H1 (cell line): ENCODE data around the gene CRYBG1.

Experiments
- BACH1 ChIP-seq: IDR thresholded peaks from 2 replicates; pipeline ENCODE4 v1.6.1; 2012; ENCODE audit warnings: low read length, improper control_type of control experiment
- CBX5 ChIP-seq: fragments of 300-800, 300-1000 bp; sonication (generic); IDR thresholded peaks from 2 replicates; pipeline ENCODE4 v1.7.1; 2016; ENCODE audit warnings: antibody characterized with exemption, low read length, low read depth
- CHD2 ChIP-seq: IDR thresholded peaks from 2 replicates; pipeline ENCODE4 v1.6.1; 2012; ENCODE audit warnings: low read length, improper control_type of control experiment
- EGR1 ChIP-seq: IDR thresholded peaks from 2 replicates; pipeline ENCODE4 v1.6.1; 2011; ENCODE audit warnings: low read depth, low read length, borderline replicate concordance
- EZH2 ChIP-seq: fragments of 200-600 bp; sonication (generic); IDR thresholded peaks from 2 replicates; pipeline ENCODE4 v1.7.1; 2012; ENCODE audit warnings: low read depth, mild to moderate bottlenecking, moderate library complexity, low read length, inconsistent platforms; ENCODE audit not compliant: severe bottlenecking
- PHF8 ChIP-seq: fragments of 200-600 bp; sonication (generic); conservative IDR thresholded peaks from 2 replicates; pipeline ENCODE4 v1.7.1; 2012; ENCODE audit warnings: low read depth, mild to moderate bottlenecking, inconsistent platforms, low read length, moderate library complexity
- RAD21 ChIP-seq, 2 experiments: IDR thresholded peaks in 1 of 2; conservative IDR thresholded peaks in 1 of 2; 2 replicates each; pipeline ENCODE4 v1.6.1; 2011; ENCODE audit warnings: low read depth in 2 of 2, low read length in 2 of 2, improper control_type of control experiment in 1 of 2, inconsistent platforms in 1 of 2, mild to moderate bottlenecking in 1 of 2, moderate library complexity in 1 of 2
- SP1 ChIP-seq: IDR thresholded peaks from 2 replicates; pipeline ENCODE4 v1.6.1; 2011; ENCODE audit warnings: low read depth, low read length
- TAF1 ChIP-seq: IDR thresholded peaks from 2 replicates; pipeline ENCODE4 v1.6.1; 2011; ENCODE audit warnings: mild to moderate bottlenecking, low read depth, low read length
- TCF12 ChIP-seq: IDR thresholded peaks from 2 replicates; pipeline ENCODE4 v1.6.1; 2011; ENCODE audit warnings: low read depth, mild to moderate bottlenecking, low read length
- USF2 ChIP-seq: IDR thresholded peaks from 2 replicates; pipeline ENCODE4 v1.6.1; 2011; ENCODE audit warnings: low read length, improper control_type of control experiment
- TF ChIP-seq, protein P1 (sequence below), 3 experiments: IDR thresholded peaks; 1 replicate in 2 of 3; 2 replicates in 1 of 3; pipeline versions ENCODE4 v1.5.1 to v1.6.1; 2011; ENCODE audit warnings: low read length in 3 of 3, mild to moderate bottlenecking in 3 of 3, inconsistent platforms in 2 of 3, low read depth in 1 of 3, moderate library complexity in 1 of 3; ENCODE audit not compliant: insufficient read depth in 1 of 3; ENCODE audit errors: control extremely low read depth in 1 of 3

GRCh38 chr6:106574741-106575458 is 214.4 kb downstream of the CRYBG1 start:
- TF ChIP-seq CHD2 (no peak), BACH1 (no peak), CBX5 (no peak), USF2 (no peak), SP1 (no peak), TAF1 (no peak), PHF8 (no peak), EZH2 (no peak), TCF12 (no peak), EGR1 (no peak), RAD21 (IDR thresholded peaks at IDR 0.05 in 1 of 2, conservative IDR thresholded peaks at IDR 0.05 in 1 of 2; ENCODE audit: low read depth in 2 of 2, low read length in 2 of 2) (no peak)
- TF ChIP-seq, protein P1, sequence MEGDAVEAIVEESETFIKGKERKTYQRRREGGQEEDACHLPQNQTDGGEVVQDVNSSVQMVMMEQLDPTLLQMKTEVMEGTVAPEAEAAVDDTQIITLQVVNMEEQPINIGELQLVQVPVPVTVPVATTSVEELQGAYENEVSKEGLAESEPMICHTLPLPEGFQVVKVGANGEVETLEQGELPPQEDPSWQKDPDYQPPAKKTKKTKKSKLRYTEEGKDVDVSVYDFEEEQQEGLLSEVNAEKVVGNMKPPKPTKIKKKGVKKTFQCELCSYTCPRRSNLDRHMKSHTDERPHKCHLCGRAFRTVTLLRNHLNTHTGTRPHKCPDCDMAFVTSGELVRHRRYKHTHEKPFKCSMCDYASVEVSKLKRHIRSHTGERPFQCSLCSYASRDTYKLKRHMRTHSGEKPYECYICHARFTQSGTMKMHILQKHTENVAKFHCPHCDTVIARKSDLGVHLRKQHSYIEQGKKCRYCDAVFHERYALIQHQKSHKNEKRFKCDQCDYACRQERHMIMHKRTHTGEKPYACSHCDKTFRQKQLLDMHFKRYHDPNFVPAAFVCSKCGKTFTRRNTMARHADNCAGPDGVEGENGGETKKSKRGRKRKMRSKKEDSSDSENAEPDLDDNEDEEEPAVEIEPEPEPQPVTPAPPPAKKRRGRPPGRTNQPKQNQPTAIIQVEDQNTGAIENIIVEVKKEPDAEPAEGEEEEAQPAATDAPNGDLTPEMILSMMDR (IDR thresholded peaks at IDR 0.05; ENCODE audit: control extremely low read depth in 1 of 3, insufficient read depth in 1 of 3, low read depth in 1 of 3, low read length in 3 of 3), result no peak
